Thyroid gland (tissue), 4 donors: ENCODE measurements around the gene DHCR24. TPM values are rescaled to one million over a fixed set of nuclear protein-coding genes. Genes with fewer than 3 reads are reported as not detected.

ENCODE experiments used
- DNase-seq, 2 donors: peaks; one replicate each; pipeline ENCODE4 v3.0.0-alpha.2; 2019
- H3K27ac ChIP-seq, 3 donors: fragments of 200-600 bp; sonication (generic); 1 replicate in 2 of 3; 2 replicates in 1 of 3; pipeline ENCODE4 v1.5.1; 2016 to 2019; ENCODE audit warnings: mild to moderate bottlenecking in 1 of 3, moderate library complexity in 1 of 3
- H3K27me3 ChIP-seq: fragments of 200-600 bp; sonication (generic); one replicate; pipeline ENCODE4 v1.5.1; 2019
- H3K36me3 ChIP-seq, 2 donors: fragments of 200-600 bp; sonication (generic); one replicate each; pipeline ENCODE4 v1.5.1; 2016 to 2019
- H3K4me1 ChIP-seq, 2 donors: fragments of 200-600 bp; sonication (generic); one replicate each; pipeline ENCODE4 v1.5.1; 2017 to 2019
- H3K4me3 ChIP-seq, 3 donors: fragments of 200-600 bp; sonication (generic); replicated peaks in 1 of 3; 1 replicate in 2 of 3; 2 replicates in 1 of 3; pipeline ENCODE4 v1.5.1; 2016; ENCODE audit warnings: mild to moderate bottlenecking in 1 of 3
- H3K9me3 ChIP-seq: fragments of 200-600 bp; sonication (generic); one replicate; pipeline ENCODE4 v1.5.1; 2017
- POLR2A ChIP-seq, 2 donors: fragments of 450-650 bp; IDR thresholded peaks; one replicate each; pipeline ENCODE4 v1.6.1; 2017; ENCODE audit warnings: antibody characterized with exemption in 2 of 2, mild to moderate bottlenecking in 2 of 2, moderate library complexity in 1 of 2
- WGBS, 2 donors: methylation state at CpG; one replicate each; pipeline ENCODE4 v1.1.5; 2017; 5-methylcytosine and 5-hydroxymethylcytosine counted together
- intact Hi-C: fragments of 100-400 bp; cut with DNase I; formaldehyde crosslinking; loops from one replicate; pipeline ENCODE4 v1.15.1; 2023
- total RNA-seq, 4 donors: library from RNA; depleted of rRNA; stranded (reverse); fragments of >200 nt; gene quantifications; one replicate each; pipeline ENCODE4 v1.2.3, GENCODE V29; 2016
- TF ChIP-seq, protein P1 (sequence below), 6 experiments: fragments of 200-600 bp in 3 of 6; fragments of 450-650 bp in 3 of 6; sonication (generic) in 3 of 6; IDR thresholded peaks; one replicate each; pipeline ENCODE4 v1.5.1; 2016 to 2019; ENCODE audit warnings: antibody characterized with exemption in 6 of 6, mild to moderate bottlenecking in 2 of 6, inconsistent platforms in 1 of 6, moderate library complexity in 1 of 6

Gene DHCR24
- total RNA-seq, 4 donors from 2014 or later: 22.4 to 82.2 (median 40.4) TPM

DNA sequence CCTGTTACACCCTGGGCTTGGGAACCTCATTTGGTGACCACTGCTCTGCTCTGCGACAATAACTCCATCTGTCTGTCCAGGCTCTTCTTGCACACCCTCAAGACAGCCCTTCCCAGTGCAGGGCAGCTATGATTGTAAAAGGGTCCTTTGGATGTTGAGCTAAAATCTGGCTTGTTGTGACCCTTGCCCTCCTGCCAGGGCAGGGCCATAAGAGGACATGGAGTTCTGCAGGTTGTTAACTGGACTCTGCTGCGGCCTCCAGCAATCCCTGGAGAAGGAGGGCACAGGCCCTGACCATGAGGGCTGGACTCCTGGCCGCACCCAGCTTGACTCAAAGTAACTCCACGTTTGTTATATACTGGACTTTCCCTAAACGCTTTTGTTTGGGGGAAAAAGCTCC lies 41.2 kb downstream of the DHCR24 start:
- no peaks in the 10 kb centered on the region for H3K27me3 ChIP-seq
- H3K4me3 ChIP-seq: no peak overlapping the region
- no peaks in the 10 kb centered on the region for H3K4me1 ChIP-seq
- no peak for DNase-seq
- no peaks in the 10 kb centered on the region for H3K9me3 ChIP-seq
- TF ChIP-seq, protein P1, sequence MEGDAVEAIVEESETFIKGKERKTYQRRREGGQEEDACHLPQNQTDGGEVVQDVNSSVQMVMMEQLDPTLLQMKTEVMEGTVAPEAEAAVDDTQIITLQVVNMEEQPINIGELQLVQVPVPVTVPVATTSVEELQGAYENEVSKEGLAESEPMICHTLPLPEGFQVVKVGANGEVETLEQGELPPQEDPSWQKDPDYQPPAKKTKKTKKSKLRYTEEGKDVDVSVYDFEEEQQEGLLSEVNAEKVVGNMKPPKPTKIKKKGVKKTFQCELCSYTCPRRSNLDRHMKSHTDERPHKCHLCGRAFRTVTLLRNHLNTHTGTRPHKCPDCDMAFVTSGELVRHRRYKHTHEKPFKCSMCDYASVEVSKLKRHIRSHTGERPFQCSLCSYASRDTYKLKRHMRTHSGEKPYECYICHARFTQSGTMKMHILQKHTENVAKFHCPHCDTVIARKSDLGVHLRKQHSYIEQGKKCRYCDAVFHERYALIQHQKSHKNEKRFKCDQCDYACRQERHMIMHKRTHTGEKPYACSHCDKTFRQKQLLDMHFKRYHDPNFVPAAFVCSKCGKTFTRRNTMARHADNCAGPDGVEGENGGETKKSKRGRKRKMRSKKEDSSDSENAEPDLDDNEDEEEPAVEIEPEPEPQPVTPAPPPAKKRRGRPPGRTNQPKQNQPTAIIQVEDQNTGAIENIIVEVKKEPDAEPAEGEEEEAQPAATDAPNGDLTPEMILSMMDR (IDR thresholded peaks at IDR 0.05): no peak
- TF ChIP-seq POLR2A (IDR thresholded peaks at IDR 0.05): no peak
- H3K27ac ChIP-seq: no peak overlapping the region
- H3K36me3 ChIP-seq: no peaks in the 10 kb centered on the region
- WGBS, 2 donors: 92 to 93% methylated on average over 5 of the region's 5 CpGs
- intact Hi-C loops: no loop called here

DNA sequence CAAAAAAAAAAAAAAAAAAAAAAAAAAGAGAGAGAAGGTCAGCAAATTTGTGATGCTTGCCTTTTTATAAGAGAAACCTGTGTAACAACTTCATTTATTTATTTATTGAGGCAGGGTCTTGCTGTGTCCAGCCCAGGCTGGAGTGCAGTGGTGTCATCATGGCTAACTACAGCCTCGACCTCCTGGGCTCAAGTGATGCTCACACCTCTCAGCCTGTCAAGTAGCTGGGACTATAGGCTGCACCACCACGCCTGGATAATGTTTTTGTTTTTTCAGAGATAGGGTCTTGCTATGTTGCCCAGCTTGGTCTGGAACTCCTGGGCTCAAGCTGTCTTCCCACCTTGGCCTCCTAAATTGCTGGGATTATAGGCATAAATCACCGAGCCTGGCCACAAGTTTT lies 42.4 kb downstream of the DHCR24 start:
- no peaks in the 10 kb centered on the region for H3K27me3 ChIP-seq
- H3K27ac ChIP-seq: no peak overlapping the region
- no peak overlapping the region for H3K4me3 ChIP-seq
- WGBS, 2 donors: 79 to 82% methylated on average over 3 of the region's 3 CpGs
- no peak for TF ChIP-seq POLR2A (IDR thresholded peaks at IDR 0.05)
- TF ChIP-seq, protein P1 (IDR thresholded peaks at IDR 0.05): no peak
- no peaks in the 10 kb centered on the region for H3K9me3 ChIP-seq
- H3K4me1 ChIP-seq: no peaks in the 10 kb centered on the region
- no peaks in the 10 kb centered on the region for H3K36me3 ChIP-seq
- intact Hi-C loops: no loop called here
- no peak for DNase-seq

DNA sequence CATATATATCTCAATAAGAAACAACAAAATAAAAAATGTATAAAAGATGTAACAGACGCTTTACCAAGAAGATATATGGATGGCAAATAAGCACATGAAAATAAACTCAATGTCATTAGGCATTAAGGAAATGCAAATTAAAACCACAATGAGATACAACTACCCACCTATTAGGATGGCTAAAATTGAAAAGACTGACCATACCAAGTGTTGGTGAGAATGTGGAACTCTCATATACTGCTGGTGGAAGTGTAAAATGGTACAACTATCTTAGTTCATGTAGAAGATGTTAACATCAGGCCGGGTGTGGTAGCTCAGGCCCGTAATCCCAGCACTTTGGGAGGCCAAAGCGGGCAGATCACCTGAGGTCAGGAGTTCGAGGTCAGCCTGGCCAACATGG lies 43.5 kb downstream of the DHCR24 start:
- Histone ChIP-seq H3K27me3 (no peaks in the 10 kb centered on the region), H3K27ac (no peak overlapping the region), H3K9me3 (no peaks in the 10 kb centered on the region), H3K36me3 (no peaks in the 10 kb centered on the region), H3K4me1 (no peaks in the 10 kb centered on the region), H3K4me3 (no peak overlapping the region)
- intact Hi-C loops: no loop called here
- DNase-seq: no peak
- WGBS, 2 donors: 87 to 91% methylated on average over 5 of the region's 5 CpGs
- TF ChIP-seq POLR2A (IDR thresholded peaks at IDR 0.05): no peak
- TF ChIP-seq, protein P1 (IDR thresholded peaks at IDR 0.05): no peak

DNA sequence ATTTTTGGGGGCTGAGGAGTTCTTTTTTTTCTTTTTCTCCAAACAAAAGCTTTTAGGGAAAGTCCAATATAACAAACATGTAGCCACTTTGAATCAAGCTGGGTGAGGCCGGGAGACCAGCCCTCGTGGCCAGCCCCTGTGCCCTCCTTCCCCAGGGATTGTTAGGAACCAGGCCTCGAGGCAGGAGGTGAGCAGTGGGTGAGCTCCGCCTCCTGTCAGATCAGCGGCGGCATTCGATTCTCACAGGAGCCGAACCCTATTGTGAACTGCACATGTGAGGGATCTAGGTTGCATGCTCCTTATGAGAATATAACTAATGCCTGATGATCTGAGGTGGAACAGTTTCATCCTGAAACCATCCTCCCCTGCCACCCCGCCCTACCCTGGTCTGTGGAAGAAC lies 44.0 kb downstream of the DHCR24 start:
- no peak overlapping the region for H3K4me3 ChIP-seq
- 65 to 86% methylated on average over 9 of the region's 9 CpGs for WGBS, 2 donors
- intact Hi-C loops: no loop called here

DNA sequence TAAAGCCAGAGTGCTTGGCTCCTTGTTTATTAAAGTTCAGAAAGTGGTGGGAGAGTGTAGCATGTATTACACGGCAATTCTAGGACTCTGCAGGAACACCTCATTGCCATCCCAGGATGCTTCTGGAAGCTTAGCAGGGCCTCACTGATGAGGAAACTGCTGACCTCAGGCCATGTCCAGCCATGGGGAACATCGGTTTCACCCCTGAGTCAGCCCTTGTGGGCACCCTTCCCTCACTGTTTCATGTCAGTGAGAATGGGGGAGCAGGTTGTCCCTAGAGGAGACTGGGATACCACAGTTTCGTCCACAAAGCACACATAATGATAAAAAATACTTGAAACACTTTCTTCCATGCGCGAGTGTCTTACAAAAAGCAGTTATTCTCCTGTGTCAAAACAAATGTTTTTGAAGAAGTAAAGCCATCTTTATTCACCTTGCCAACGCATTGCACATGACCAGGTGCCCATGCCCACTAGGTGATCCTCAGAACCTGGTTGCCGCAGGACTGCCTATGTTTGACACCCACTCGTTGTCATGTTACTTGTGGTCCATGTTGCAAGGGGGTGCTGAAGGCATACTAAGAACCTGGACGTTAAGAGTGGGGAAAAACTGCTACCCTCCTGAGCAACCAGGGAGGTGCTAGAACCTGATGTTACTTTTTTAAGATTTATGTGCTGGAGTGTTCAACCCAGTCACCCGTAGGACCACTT lies 44.6 kb downstream of the DHCR24 start:
- H3K9me3 ChIP-seq: no peaks in the 10 kb centered on the region
- DNase-seq: no peak
- TF ChIP-seq, protein P1 (IDR thresholded peaks at IDR 0.05): no peak
- no peak for TF ChIP-seq POLR2A (IDR thresholded peaks at IDR 0.05)
- H3K36me3 ChIP-seq: no peaks in the 10 kb centered on the region
- no peaks in the 10 kb centered on the region for H3K4me1 ChIP-seq
- 89 to 95% methylated on average over 10 of the region's 10 CpGs for WGBS, 2 donors
- no peaks in the 10 kb centered on the region for H3K27me3 ChIP-seq
- no peak overlapping the region for H3K4me3 ChIP-seq
- H3K27ac ChIP-seq: no peak overlapping the region
- intact Hi-C loops: no loop called here

More for the DNA sequence above, 44.0 kb downstream of the DHCR24 start:
- Histone ChIP-seq H3K36me3 (no peaks in the 10 kb centered on the region), H3K27me3 (no peaks in the 10 kb centered on the region), H3K9me3 (no peaks in the 10 kb centered on the region), H3K27ac (no peak overlapping the region), H3K4me1 (no peaks in the 10 kb centered on the region)
- TF ChIP-seq POLR2A (IDR thresholded peaks at IDR 0.05): no peak
- TF ChIP-seq, protein P1 (IDR thresholded peaks at IDR 0.05): no peak
- no peak for DNase-seq
